HG03558 (cell line): ENCODE results near the gene QSOX1.

Source experiments
- ATAC-seq: cut with Tn5 transposase; IDR thresholded peaks from one replicate; pipeline ENCODE4 v1.9.1; 2021; ENCODE audit warnings: moderate number of reproducible peaks; ENCODE audit not compliant: unreplicated experiment; ENCODE audit errors: extremely low read depth

Gene QSOX1

DNA sequence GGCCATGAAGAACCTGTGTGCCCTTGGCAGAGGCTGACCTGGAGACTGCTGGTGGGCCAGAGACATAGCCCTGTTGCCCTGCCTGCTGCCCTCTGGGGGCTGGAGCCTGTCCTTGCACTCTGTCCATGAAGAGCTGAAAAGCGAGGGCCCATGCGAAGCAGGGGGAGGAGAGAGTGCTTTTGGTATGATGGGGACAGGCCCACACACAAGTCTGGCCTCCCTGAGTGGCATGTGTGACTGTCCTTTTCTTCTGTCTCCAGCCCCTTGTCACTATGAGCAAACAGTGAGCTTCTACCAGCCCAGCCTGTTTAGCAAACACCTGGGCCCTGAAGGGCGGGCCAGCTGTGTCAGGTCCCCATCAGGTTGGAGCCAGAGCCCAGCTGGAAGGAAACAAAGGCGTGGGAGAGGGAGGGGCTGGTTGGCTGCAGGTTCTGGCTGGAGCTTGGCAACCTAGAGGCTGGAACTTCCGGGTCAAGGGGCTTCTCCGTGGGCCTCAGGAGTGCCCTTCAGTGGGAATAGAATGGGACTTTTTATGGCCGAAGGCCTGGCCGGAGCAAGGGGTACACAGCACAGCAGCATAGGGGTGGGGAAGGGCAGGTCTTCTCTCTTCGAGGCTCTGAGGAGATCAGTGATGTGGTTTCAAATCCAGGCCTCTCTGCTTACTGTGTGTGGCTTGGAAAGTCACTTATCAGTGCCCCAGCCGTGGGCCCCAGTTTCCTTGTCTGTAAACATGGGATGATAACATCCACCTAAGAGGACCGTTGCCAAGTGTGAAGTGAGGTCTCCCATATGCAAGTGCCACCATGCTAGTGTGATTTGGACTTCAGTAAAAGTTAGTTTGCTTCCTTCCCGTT, 14.3 kb downstream of the QSOX1 start:
- no peak for ATAC-seq

DNA sequence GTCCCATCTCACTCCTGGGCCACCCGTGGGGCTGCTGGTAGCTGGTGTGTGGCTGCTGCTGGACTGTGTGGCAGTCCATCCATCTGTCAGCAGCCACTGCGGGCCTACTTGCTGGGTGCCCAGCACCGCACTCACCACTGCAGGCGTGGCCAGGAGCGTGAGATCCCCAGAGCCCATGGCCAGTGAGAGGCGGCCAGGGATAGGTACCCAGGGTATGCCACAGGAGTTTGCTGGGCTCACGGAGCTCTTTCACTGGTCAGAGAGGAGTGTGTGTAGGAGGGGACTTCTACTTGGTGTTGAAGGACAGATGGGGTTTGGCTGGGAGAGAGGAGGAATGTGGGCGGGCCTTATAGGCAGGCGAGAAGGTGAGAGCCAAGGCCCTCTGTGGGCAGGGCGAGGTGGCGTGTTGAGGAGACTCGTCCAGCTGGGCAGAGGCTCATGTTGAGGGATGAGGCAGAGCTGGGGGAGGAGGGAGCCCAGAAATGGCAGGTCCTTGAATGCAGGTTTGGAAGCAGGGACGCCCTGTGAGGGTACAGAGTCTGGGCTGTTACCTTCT, 15.0 kb downstream of the QSOX1 start:
- ATAC-seq = no peak

DNA sequence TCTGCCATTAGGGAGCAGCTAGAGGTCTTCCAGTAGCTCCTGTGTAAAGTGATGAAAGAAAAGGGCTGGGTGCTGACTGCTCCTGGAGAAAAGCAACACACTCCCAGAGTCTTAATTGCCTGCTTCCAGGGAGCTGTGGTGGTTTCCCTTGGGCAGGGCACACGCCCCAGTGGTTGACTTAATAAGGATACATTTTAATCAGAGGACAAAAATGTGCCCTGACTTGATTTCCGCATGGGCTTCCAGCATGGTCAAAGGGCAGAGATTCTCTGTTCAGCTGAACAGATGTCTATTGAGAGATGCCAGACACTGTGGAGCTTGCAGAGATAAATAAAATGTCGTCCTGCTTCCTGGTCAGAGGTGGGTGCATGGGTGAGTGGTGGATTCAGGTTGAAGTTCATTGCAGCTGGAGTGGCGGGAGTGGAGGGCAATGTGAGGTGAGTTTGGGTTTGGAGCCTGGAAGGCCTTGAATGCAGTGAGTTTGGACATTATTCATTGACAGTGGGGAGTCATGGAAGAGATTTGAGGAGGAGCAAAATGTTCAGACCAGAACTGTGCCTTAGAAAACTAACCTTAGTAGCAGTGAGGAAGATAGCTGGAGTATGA, 16.0 kb downstream of the QSOX1 start:
- ATAC-seq = no peak

DNA sequence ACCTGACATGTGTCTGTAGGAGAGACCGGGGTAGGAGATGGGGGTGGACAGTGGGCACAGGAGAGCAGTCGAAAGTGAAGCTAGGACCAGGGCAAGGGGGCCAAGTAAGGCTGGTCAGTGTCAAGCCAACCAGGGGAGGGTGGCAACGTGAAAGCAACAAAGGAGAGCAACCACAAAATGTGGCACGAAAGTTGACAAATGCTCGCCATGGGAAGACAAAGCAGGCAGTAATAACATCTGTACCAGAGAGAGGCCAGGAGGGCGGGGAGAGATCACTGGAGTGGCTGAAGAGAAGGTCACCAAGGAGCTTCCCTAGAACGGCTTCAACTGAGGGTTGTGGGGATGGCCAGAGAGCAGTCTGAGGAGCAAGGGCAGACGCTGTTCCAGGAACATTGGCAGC, 17.0 kb downstream of the QSOX1 start:
- ATAC-seq = no peak

DNA sequence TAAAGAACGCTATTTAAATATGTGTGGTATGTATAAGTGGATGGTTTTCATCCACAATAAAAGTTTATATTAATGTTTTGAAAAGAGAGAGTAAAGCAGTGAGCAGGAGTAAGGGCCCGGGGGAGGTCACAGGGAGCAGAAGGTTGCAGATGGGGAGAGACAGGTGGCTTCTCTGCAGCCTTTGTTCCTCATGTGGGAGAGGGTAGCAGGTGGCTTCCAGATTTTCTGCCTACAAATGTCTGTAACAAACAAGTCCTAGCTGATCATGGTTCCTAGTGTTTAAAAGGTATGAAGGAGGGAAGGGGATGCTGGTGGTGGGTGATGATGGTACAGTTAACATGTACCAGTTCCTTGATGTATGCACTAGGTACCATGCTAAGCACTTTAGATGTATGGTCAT, 18.8 kb downstream of the QSOX1 start:
- no peak for ATAC-seq

DNA sequence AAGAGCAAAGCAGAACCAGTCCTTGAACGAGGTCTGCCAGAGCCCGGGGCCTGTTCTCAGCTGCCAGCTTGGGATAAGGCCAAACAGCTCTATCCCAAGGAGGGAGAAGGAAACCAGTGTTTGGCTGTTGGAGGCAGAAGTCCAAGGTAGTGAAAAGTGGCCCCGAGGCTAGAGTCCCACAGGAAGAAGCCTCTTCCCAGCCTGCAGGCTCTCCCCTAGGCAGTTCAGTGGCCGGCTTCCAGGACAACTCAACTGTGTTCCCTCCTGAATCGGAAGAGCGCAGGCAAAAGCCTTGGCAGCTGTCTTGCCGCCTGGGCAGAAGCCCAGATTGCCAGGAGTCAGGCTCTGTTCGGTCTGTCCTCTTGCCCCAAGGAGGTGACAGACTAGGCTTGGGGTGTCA, 19.3 kb downstream of the QSOX1 start:
- ATAC-seq = no peak

DNA sequence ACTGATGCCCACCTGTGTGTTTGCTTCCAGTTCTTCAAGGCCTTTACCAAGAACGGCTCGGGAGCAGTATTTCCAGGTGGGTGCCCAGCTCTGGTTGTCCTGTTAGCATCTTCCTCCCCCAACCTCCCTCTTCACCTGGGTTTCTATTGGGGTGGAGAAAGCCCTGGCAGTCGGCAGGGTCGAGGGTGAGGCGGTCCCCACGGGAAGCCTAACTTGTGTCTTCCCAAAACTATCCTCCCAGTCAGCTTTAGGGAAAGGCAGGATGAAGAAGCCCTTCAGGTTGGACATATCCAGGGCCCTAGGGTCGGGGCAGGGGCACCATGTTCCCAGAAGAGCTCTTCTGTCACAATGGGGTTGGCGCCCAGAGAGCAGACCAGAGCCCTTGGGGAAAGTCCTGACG, 20.6 kb downstream of the QSOX1 start:
- ATAC-seq = no peak

DNA sequence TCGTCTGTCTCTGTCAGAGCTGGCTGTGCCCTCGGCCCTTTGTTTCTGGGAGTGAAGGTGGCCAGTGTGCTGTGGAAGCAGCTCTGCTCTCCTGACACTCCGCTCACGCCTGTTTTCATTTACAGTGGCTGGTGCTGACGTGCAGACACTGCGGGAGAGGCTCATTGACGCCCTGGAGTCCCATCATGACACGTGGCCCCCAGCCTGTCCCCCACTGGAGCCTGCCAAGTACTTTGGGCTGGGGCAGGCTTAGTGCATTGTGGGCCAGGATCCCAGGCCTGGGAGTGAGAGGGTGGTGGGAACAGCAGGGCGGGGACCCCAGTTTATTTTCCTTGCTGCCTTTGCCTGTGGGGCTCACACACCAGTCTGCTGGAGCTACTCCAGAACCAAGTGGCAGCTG, 21.1 kb downstream of the QSOX1 start:
- ATAC-seq = no peak

DNA sequence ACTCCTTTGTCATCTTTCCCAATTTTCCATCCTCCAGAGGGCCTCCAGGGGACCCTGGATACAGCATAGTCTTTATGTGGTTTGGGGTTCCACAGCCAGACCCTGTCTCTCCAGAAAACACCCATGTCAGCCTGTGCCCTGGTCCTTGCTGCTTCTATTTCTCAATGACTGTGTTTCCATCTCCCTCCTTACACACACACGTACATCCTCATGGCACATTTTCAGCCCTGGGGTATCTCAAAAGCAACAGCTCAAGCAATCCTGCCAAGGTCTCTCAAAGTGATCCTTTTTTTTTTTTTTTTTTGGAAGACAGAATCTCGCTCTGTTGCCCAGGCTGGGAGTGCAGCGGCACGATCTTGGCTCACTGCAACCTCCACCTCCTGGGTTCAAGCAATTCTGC, 22.3 kb downstream of the QSOX1 start:
- ATAC-seq = no peak

DNA sequence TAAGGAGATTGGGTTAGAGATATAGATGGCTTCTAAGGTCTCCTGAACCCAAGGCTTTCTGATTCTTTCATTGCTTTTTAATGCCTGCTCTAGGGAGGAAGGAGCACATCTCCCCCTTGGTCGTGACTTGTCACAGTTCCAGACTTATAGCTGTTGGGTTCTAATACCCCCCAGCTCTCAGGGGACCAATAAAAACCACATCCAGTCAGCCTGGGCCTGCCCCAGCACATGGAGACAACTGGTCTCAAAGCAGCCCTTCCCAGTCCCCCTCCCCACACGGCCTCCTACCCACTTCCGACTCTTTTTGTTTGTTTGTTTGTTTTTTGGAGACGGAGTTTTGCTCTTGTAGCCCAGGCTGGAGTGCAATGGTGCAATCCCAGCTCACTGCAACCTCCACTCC, 23.3 kb downstream of the QSOX1 start:
- no peak for ATAC-seq

DNA sequence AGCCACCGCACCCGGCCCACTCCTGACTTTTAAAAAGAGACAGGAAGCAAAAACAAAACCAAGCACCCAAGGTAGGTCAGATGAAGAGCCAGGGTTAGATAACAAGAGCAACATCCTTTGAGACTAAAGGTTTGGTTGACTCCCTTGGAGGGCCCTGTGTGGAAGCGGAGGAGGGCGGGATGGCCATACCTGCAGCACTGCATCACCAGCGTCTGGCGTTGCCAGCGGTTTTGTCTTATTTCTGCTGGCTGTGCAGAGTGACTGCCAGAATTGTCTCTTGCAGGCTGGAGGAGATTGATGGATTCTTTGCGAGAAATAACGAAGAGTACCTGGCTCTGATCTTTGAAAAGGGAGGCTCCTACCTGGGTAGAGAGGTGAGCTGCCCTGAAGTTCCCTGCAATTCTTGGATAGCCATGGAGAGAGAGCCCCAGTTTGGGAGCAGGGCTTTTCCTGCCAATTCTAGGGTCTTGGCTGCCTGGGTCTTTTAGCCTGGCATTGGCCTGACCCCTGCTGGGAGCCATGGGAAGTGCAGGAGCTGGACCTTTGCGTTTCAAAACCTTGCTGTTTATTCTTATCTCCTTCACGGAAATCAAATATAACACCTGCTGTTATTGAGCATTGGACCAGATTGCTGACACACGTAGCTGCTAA, 24.0 kb downstream of the QSOX1 start:
- no peak for ATAC-seq

DNA sequence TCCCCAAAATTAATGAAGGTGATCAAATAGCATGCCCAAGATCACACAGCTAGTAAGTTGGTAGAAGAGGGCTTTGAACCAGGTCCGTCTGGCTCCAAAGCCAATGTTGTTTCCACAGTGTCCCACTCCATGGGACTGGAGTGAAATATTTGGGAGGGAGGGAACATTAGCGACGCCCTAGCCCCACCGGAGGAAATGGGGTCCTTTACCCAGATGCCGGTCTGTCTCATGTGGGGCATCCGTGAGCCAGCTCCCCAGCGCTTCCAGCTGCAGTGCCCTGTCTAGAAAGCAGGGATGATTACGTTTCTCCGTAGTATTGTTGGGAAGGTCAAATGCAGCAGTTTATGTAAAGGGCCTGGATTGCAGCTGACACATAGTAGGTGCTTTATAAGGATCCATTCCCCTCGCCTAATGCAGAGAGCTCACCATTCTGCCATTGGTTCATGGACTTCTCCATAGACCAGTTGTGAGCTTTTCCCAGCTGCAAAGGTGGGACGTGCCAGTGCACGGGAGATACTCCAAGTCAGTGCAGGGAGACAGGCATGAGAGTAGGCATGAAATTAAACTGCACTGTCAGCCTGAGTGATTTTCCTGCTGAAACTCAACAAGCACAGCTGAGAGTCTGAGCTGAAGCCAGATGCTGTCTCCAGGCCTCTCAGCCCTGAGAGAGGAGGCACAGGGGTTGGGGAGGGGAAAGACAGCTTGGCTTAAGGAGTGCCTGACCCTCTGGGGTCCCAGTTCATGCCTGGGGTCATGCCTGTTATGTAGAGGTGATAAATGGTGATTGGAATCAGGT, 24.7 kb downstream of the QSOX1 start:
- ATAC-seq = no peak

DNA sequence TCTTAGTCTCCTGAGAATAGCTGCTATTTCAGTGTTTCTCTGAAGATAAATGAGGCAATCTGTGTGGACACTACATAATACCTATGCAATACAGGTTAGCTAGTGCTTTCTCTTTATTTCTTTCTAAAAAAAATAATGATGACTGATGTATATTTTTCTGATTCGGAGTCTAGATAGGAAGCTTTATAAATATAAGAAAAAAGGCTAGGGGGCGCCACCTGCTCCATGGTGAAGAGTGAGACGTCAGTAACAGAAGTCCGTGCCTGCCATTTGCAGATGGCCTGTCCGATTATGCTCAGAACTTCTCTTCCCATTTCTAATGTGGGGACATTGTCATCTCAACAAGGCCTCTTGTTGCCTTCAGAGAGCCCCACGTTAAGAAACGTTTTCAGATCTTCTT, 26.4 kb downstream of the QSOX1 start:
- ATAC-seq = no peak

DNA sequence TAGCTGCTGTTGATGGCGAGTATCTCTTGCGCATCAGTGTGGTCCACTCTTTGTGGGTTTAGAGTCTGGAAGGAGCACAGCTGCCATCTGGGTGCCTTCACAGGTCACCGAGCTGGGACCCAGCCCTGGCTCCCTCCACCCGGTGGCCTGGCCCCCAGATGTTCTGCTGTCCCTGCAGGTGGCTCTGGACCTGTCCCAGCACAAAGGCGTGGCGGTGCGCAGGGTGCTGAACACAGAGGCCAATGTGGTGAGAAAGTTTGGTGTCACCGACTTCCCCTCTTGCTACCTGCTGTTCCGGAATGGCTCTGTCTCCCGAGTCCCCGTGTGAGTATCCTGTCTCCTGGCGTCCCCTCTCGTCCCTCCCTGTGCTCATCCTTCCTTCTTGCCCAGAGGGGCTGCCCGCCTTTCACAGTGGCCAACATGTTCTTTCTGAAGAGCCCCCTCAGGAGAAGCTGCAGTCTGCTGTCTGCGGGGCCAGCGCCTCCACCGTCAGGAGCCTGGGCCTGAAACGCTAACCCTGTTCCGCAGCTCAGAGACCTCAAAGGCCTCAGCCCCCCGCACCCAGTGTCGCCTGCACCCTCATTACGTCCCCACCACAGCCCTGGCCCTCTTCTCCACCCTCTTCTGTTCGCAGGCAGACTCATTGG, 27.4 kb downstream of the QSOX1 start:
- no peak for ATAC-seq

DNA sequence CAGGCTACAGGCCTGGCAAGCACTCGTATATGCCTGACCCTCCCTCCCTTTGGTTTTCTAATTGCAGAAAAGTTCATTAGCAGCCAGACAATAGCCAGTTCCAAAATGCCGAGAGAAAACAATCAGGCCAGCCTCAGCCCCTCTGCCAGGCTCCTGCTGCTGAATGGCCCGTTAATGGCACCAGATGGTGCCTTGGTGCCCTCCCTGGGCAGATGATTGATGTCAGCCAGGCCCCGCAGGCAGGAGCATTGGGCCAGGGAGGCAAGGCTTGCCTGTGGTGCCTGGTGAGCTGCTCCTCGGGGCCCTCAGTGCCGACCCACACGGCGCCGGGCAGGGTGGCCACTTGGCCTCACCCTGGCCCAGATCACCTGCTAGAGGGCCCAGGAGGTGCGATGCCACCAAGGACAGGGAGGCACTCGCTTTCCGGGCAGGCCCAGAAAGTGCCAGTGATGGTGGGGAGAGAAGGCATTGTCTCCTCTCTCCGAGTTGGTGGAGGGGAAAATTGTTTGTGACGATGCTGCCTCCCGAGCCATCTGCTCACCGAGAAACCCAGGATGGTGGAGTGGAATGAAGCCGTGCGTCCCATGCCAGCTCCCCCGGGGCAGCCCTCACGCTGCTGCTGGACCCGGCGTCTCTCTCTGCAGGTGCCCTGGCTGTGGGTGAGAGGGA, 28.1 kb downstream of the QSOX1 start:
- ATAC-seq = no peak

DNA sequence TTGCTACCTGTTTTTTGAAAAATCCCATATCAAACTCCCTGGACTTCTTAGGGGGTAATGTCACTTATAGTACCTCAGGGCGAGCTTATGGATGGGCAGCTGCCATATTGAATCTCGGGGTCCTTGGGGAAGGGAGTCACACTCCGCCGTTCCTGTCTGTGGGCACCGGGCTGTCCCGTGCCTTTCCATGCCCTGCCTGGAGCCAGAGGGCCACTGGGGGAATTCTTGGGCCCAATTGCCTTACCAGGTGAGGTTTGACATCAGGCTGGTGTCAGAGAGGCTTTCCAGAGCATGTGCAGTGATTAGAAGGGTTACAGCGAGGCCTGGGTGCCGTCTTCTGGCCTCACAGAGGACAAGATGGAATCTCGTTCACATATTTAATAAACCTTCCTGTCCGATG, 28.8 kb downstream of the QSOX1 start:
- no peak for ATAC-seq

DNA sequence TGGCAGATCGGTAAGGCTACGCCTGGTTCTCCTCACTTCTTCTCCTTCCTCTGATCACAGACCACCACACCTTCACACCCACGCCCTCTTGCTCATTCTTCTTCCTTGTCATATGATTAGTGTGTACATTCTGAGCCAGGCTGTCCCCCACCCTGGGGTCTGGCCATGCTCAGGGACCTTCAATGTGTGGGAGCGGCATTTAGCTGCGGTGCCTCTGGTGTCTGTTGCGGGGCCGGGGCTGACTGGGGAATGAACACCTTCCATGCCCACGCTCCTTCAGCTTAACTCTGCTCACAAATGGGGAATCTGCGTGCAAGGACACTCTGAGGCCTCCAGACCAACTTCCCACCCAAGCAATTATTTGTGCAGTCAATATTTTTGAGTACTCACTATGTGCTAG, 29.4 kb downstream of the QSOX1 start:
- ATAC-seq = no peak

DNA sequence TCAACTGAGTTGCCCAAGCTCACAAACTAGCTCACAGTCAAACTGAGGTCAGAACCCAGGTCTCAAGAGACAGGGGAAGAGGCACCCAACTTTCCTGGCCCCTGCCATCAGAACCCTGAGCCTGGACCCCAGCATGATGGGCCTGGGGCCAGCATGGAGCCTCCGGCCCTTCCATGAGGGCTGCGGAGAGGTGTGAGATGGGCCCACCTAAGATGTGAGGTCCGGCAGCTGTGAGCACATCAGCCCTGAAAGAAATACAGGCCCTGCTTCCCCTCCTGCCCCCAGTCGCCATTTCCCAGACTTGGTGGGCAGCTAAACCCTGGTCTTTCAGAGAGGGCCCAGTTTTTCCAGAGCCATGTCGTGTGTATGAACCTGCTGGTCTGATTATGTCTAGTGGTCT, 30.6 kb downstream of the QSOX1 start:
- ATAC-seq = no peak

DNA sequence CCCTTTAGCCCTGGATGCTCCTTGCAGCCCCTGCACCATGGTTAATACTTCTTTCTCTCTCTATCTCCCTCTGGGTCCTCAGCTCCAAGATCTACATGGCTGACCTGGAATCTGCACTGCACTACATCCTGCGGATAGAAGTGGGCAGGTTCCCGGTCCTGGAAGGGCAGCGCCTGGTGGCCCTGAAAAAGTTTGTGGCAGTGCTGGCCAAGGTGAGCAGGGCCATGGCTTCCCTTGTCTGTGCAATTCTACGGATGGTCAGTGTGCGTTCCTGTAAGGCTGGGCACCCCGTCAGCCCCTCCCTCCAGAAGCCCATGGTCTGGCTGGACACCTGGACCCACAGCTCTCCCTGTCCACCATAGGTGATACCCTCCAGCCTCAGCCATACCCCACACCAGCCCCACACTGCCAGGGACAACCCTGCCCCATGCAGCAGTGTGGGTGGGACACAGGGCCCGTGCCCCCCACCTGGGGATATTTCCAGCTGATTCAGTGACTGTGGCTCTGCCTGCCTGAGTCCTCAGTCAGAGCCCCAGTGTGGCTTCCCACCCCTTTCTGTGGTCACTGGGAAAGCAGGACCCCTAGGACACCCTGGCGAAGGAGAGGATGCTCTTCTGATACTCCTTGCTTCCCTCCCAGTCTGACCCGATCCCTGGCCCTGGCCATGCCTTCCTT, 31.4 kb downstream of the QSOX1 start:
- no peak for ATAC-seq
